HepG2 (cell line): ENCODE measurements around the gene CHD9. TPM values are rescaled to one million over a fixed set of nuclear protein-coding genes. Genes with fewer than 3 reads are reported as not detected.

Experiments used
- AGO2 ChIP-seq: fragments of 200-400 bp; formaldehyde crosslinking; optimal IDR thresholded peaks from 2 replicates; pipeline ENCODE3; 2017; ENCODE audit warnings: mild to moderate bottlenecking, low read depth, low read length, moderate library complexity
- CBX1 ChIP-seq: IDR thresholded peaks from one replicate; pipeline ENCODE4 v1.6.1; 2016; ENCODE audit warnings: antibody characterized with exemption, low read depth
- CHCHD3 ChIP-seq: sonication (generic); formaldehyde crosslinking; IDR thresholded peaks from 2 replicates; pipeline ENCODE4 v1.8.0; 2022; ENCODE audit warnings: mild to moderate bottlenecking, missing genetic modification reagents, moderate library complexity
- ETV6 ChIP-seq: sonication (generic); formaldehyde crosslinking; conservative IDR thresholded peaks from 2 replicates; pipeline ENCODE4 v1.4.0; 2020; ENCODE audit warnings: missing genetic modification reagents
- GATAD1 ChIP-seq: IDR thresholded peaks from 2 replicates; pipeline ENCODE4 v1.6.1; 2016; ENCODE audit warnings: missing genetic modification reagents, missing compliant biosample characterization
- IKZF4 ChIP-seq: sonication (generic); formaldehyde crosslinking; IDR thresholded peaks from 2 replicates; pipeline ENCODE4 v1.5.1; 2020; ENCODE audit warnings: borderline replicate concordance, mild to moderate bottlenecking, low read depth, missing genetic modification reagents; ENCODE audit errors: not compliant biosample characterization
- JUND ChIP-seq: sonication (generic); formaldehyde crosslinking; IDR thresholded peaks from 2 replicates; pipeline ENCODE4 v1.8.0; 2022; ENCODE audit warnings: mild to moderate bottlenecking, missing genetic modification reagents
- KLF13 ChIP-seq: sonication (generic); formaldehyde crosslinking; IDR thresholded peaks from 2 replicates; pipeline ENCODE4 v1.4.0; 2020; ENCODE audit warnings: mild to moderate bottlenecking, missing genetic modification reagents
- NFIC ChIP-seq: IDR thresholded peaks from 2 replicates; pipeline ENCODE4 v1.6.1; 2012; ENCODE audit warnings: mild to moderate bottlenecking, low read length, inconsistent platforms
- NR2F1 ChIP-seq, 2 experiments: fragments of 450-650 bp in 1 of 2; formaldehyde crosslinking in 1 of 2; IDR thresholded peaks; 2 replicates each; pipeline versions ENCODE4 v1.5.0 to v1.6.1; 2016 to 2020; ENCODE audit warnings: mild to moderate bottlenecking in 1 of 2, missing compliant biosample characterization in 1 of 2, missing genetic modification reagents in 1 of 2, moderate library complexity in 1 of 2
- SATB2 ChIP-seq: sonication (generic); formaldehyde crosslinking; IDR thresholded peaks from 2 replicates; pipeline ENCODE4 v1.5.0; 2020; ENCODE audit warnings: missing genetic modification reagents
- ZEB1 ChIP-seq: IDR thresholded peaks from 2 replicates; pipeline ENCODE4 v1.6.1; 2012; ENCODE audit warnings: mild to moderate bottlenecking, low read depth, inconsistent platforms; ENCODE audit not compliant: insufficient replicate concordance
- ZNF121 ChIP-seq: sonication (generic); formaldehyde crosslinking; IDR thresholded peaks from 2 replicates; pipeline ENCODE4 v1.5.0; 2020; ENCODE audit warnings: mild to moderate bottlenecking, missing genetic modification reagents
- ZNF383 ChIP-seq: sonication (generic); formaldehyde crosslinking; IDR thresholded peaks from 2 replicates; pipeline ENCODE4 v1.4.0; 2020; ENCODE audit warnings: missing genetic modification reagents, mild to moderate bottlenecking, borderline replicate concordance
- ZNF761 ChIP-seq: sonication (generic); formaldehyde crosslinking; conservative IDR thresholded peaks from 2 replicates; pipeline ENCODE4 v1.4.0; 2020; ENCODE audit warnings: mild to moderate bottlenecking, missing genetic modification reagents
- ZZZ3 ChIP-seq: sonication (generic); formaldehyde crosslinking; IDR thresholded peaks from 2 replicates; pipeline ENCODE4 v1.4.0; 2020; ENCODE audit warnings: missing genetic modification reagents, mild to moderate bottlenecking, borderline replicate concordance
- polyA plus RNA-seq, 8 experiments: library from polyadenylated mRNA; depleted of rRNA in 3 of 8; stranded (reverse) in 7 of 8; unstranded in 1 of 8; fragments of >200 nt; fragmentation: Illumina TruSeq in 4 of 8; extraction: Trizol in 4 of 8; gene quantifications; 2 replicates each; pipeline versions ENCODE4 v1.2.1 to v1.2.3, GENCODE V29; 2011 to 2016; ENCODE audit warnings: low read depth in 4 of 8, missing spikeins in 1 of 8, mixed read lengths in 1 of 8; ENCODE audit not compliant: insufficient read depth in 1 of 8
- total RNA-seq, 5 experiments: library from RNA; depleted of rRNA; stranded (reverse); fragments of >200 nt; fragmentation: Illumina TruSeq; extraction: Trizol; gene quantifications; 2 replicates each; pipeline ENCODE4 v1.2.3, GENCODE V29; 2016; ENCODE audit warnings: low read depth in 1 of 5
- TF ChIP-seq, protein P1 (sequence below): sonication (generic); formaldehyde crosslinking; IDR thresholded peaks from 2 replicates; pipeline ENCODE4 v1.4.0; 2020; ENCODE audit warnings: mild to moderate bottlenecking, missing genetic modification reagents
- TF ChIP-seq, protein P2 (sequence below), 2 experiments: fragments of 450-650 bp in 1 of 2; sonication (generic) in 1 of 2; formaldehyde crosslinking; IDR thresholded peaks; 2 replicates each; pipeline versions ENCODE4 v1.5.0 to v1.8.0; 2020 to 2022; ENCODE audit warnings: mild to moderate bottlenecking in 1 of 2, missing genetic modification reagents in 1 of 2
- TF ChIP-seq, protein P3 (sequence below): sonication (generic); formaldehyde crosslinking; IDR thresholded peaks from 2 replicates; pipeline ENCODE4 v1.8.1; 2023; ENCODE audit warnings: mild to moderate bottlenecking, inconsistent platforms, moderate library complexity, missing genetic modification reagents, borderline replicate concordance
- TF ChIP-seq, protein P4 (sequence below): sonication (generic); formaldehyde crosslinking; IDR thresholded peaks from 2 replicates; pipeline ENCODE4 v1.5.0; 2020; ENCODE audit warnings: missing genetic modification reagents, mild to moderate bottlenecking, borderline replicate concordance
- TF ChIP-seq, protein P5 (sequence below): sonication (generic); formaldehyde crosslinking; IDR thresholded peaks from 2 replicates; pipeline ENCODE4 v1.8.1; 2023; ENCODE audit warnings: mild to moderate bottlenecking, missing genetic modification reagents, borderline replicate concordance
- TF ChIP-seq, protein P6 (sequence below): sonication (generic); formaldehyde crosslinking; IDR thresholded peaks from 2 replicates; pipeline ENCODE4 v1.5.1; 2020; ENCODE audit warnings: missing genetic modification reagents, mild to moderate bottlenecking, borderline replicate concordance
- TF ChIP-seq, protein P7 (sequence below): IDR thresholded peaks from 2 replicates; pipeline ENCODE4 v1.6.1; 2012; ENCODE audit warnings: low read depth, low read length, improper control_type of control experiment

The CHD9 gene
- total and polyA plus RNA-seq, 2 of the 13 experiments (the other 11 are each of a cell fraction or from before 2014, with no cell fraction given), result 23.4 to 27.7 TPM

DNA sequence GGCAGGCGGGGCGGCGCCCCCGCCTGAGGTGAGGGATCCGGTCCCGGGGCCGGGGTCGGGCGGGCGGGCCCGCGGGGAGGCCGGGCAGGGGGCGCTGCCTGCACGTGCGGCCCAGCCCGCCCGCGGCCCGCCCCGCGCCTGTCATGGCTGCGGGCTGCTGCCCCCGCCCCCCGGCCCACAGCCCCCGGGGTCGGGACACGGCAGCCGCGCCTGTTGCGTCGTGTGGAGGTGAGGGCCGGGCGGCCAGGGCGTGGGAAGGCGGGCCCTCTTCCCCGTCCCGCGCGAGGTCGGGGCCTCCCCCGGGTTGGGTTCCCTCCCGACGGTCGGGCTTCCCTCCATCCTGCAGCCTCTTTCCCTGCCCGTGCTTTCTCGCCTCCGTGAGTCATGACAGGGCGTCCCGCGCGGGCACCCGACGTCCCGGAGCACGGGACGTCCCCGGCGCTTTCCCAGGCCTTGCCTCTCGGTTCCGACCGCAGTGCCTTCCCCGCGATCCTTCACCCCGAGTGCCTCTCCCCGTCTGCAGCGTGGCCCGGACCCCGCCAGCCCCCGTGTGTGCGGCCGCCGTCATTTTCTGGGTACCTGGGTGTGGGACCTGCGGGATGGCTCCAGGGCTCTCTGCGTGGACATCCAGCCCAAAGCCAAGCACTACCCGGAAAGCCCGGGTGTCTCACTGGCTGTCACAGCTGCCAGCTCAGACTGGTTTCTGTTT lies 76.7 kb downstream of the CHD9 start (continued):
- TF ChIP-seq JUND (CRISPR knock-in tag) (no peak), ETV6 (CRISPR knock-in tag) (no peak; the same call in 1 of the 2 replicates), ZZZ3 (CRISPR knock-in tag) (no peak), CBX1 (no peak), SATB2 (CRISPR knock-in tag) (0 out of 2 replicates have a peak, but pooled peaks have one; percentile 29), ZNF121 (CRISPR knock-in tag) (0 out of 2 replicates have a peak, but pooled peaks have one; percentile 31), AGO2 (peak; percentile 80), ZEB1 (no peak), ZNF383 (CRISPR knock-in tag) (no peak), KLF13 (no peak), NFIC (no peak), GATAD1 (CRISPR knock-in tag) (no peak), NR2F1 (CRISPR knock-in tag; IDR thresholded peaks at IDR 0.05) (no peak), ZNF761 (CRISPR knock-in tag) (no peak), CHCHD3 (peak; percentile 88), IKZF4 (CRISPR knock-in tag) (no peak)
- TF ChIP-seq, protein P1, sequence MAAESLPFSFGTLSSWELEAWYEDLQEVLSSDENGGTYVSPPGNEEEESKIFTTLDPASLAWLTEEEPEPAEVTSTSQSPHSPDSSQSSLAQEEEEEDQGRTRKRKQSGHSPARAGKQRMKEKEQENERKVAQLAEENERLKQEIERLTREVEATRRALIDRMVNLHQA (CRISPR knock-in tag), result no peak
- TF ChIP-seq, protein P2, sequence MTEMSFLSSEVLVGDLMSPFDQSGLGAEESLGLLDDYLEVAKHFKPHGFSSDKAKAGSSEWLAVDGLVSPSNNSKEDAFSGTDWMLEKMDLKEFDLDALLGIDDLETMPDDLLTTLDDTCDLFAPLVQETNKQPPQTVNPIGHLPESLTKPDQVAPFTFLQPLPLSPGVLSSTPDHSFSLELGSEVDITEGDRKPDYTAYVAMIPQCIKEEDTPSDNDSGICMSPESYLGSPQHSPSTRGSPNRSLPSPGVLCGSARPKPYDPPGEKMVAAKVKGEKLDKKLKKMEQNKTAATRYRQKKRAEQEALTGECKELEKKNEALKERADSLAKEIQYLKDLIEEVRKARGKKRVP (CRISPR knock-in tag; IDR thresholded peaks at IDR 0.05), result no peak
- TF ChIP-seq, protein P3, sequence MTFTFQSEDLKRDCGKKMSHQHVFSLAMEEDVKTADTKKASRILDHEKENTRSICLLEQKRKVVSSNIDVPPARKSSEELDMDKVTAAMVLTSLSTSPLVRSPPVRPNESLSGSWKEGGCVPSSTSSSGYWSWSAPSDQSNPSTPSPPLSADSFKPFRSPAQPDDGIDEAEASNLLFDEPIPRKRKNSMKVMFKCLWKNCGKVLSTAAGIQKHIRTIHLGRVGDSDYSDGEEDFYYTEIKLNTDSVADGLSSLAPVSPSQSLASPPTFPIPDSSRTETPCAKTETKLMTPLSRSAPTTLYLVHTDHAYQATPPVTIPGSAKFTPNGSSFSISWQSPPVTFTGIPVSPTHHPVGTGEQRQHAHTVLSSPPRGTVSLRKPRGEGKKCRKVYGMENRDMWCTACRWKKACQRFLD (CRISPR knock-in tag), result no peak
- TF ChIP-seq, protein P4, sequence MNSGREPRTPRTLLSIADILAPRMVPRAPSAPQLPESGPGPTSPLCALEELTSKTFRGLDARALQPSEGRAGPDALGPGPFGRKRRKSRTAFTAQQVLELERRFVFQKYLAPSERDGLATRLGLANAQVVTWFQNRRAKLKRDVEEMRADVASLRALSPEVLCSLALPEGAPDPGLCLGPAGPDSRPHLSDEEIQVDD (CRISPR knock-in tag), result no peak
- TF ChIP-seq, protein P5, sequence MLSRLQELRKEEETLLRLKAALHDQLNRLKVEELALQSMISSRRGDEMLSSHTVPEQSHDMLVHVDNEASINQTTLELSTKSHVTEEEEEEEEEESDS (CRISPR knock-in tag), result no peak
- TF ChIP-seq, protein P6, sequence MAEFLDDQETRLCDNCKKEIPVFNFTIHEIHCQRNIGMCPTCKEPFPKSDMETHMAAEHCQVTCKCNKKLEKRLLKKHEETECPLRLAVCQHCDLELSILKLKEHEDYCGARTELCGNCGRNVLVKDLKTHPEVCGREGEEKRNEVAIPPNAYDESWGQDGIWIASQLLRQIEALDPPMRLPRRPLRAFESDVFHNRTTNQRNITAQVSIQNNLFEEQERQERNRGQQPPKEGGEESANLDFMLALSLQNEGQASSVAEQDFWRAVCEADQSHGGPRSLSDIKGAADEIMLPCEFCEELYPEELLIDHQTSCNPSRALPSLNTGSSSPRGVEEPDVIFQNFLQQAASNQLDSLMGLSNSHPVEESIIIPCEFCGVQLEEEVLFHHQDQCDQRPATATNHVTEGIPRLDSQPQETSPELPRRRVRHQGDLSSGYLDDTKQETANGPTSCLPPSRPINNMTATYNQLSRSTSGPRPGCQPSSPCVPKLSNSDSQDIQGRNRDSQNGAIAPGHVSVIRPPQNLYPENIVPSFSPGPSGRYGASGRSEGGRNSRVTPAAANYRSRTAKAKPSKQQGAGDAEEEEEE, result no peak
- TF ChIP-seq, protein P7, sequence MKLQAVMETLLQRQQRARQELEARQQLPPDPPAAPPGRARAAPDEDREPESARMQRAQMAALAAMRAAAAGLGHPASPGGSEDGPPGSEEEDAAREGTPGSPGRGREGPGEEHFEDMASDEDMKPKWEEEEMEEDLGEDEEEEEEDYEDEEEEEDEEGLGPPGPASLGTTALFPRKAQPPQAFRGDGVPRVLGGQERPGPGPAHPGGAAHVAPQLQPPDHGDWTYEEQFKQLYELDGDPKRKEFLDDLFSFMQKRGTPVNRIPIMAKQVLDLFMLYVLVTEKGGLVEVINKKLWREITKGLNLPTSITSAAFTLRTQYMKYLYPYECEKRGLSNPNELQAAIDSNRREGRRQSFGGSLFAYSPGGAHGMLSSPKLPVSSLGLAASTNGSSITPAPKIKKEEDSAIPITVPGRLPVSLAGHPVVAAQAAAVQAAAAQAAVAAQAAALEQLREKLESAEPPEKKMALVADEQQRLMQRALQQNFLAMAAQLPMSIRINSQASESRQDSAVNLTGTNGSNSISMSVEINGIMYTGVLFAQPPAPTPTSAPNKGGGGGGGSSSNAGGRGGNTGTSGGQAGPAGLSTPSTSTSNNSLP, result no peak
